ENCODE data around the gene TUBA3D.

- TF ChIP-seq EP300 (IDR thresholded peaks at IDR 0.05) (no peak), POLR2A (IDR thresholded peaks at IDR 0.05) (no peak)
Observed at GRCh38 chr2:131516011-131516410, 40.1 kb downstream of the TUBA3D start.

Data from tibial nerve (tissue), 3 donors.